Lower leg skin (tissue), 3 donors: ENCODE data around the gene SOWAHA.

Experiments
- POLR2A ChIP-seq, 2 donors: fragments of 450-650 bp; IDR thresholded peaks; one replicate each; pipeline ENCODE4 v1.6.1; 2016 to 2017; ENCODE audit warnings: antibody characterized with exemption in 2 of 2, mild to moderate bottlenecking in 1 of 2, moderate library complexity in 1 of 2
- TF ChIP-seq, protein P1 (sequence below), 3 donors: fragments of 450-650 bp; IDR thresholded peaks; one replicate each; pipeline ENCODE4 v1.5.1; 2016; ENCODE audit warnings: antibody characterized with exemption in 3 of 3, mild to moderate bottlenecking in 3 of 3, moderate library complexity in 2 of 3

DNA sequence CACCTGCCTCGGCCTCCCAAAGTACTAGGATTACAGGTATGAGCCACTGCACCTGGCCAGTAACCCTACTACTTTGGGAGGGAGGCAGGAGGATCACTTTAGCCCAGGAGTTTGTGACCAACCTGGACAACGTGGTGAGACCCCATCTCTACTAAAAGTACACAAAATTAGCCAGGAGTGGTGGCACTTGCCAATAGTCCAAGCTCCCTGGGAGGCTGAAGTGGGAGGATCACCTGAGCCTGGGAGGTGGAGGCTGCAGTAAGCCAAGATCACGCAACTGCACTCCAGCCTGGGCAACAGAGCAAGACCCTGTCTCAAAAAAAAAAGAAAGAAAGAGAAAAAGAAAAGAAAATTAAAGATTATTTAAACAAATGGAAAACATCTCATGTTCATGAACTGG lies 42.9 kb downstream of the SOWAHA start:
- TF ChIP-seq, protein P1, sequence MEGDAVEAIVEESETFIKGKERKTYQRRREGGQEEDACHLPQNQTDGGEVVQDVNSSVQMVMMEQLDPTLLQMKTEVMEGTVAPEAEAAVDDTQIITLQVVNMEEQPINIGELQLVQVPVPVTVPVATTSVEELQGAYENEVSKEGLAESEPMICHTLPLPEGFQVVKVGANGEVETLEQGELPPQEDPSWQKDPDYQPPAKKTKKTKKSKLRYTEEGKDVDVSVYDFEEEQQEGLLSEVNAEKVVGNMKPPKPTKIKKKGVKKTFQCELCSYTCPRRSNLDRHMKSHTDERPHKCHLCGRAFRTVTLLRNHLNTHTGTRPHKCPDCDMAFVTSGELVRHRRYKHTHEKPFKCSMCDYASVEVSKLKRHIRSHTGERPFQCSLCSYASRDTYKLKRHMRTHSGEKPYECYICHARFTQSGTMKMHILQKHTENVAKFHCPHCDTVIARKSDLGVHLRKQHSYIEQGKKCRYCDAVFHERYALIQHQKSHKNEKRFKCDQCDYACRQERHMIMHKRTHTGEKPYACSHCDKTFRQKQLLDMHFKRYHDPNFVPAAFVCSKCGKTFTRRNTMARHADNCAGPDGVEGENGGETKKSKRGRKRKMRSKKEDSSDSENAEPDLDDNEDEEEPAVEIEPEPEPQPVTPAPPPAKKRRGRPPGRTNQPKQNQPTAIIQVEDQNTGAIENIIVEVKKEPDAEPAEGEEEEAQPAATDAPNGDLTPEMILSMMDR (IDR thresholded peaks at IDR 0.05) = no peak
- no peak for TF ChIP-seq POLR2A (IDR thresholded peaks at IDR 0.05)
